ENCODE measurements around the gene ARHGAP12.

DNA sequence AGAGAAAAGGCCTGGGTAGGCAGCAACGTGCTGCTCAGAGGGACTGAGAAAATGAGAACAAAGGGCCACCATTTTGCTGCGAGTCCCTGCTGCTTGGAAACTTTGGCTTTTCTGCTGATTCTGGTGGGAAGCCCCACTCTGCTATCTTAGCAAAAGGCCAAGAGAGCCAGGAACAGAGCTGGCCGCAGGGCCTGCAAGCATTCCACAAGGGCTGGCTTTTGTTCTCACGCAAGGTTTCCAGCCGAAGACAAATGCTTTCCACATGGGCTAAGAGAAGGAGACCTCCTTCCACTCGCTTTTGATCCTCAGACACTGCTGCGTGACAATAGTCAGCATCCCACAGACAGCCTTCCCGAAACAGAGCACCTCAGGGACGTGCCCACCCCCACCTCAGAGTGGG lies 163.1 kb downstream of the ARHGAP12 start:
- TF ChIP-seq POLR2A (IDR thresholded peaks at IDR 0.05; ENCODE audit: low read length) (no peak), GATA1 (IDR thresholded peaks at IDR 0.05; ENCODE audit: low read depth, low read length) (no peak)
